HG03457 (cell line): ENCODE data around the gene TMEM200A.

Source experiments
- ATAC-seq: cut with Tn5 transposase; IDR thresholded peaks from one replicate; pipeline ENCODE4 v1.9.1; 2021; ENCODE audit warnings: moderate number of reproducible peaks; ENCODE audit not compliant: unreplicated experiment

The TMEM200A gene

GRCh38 chr6:130377371-130377770, 11.6 kb downstream of the TMEM200A start:
- no peak for ATAC-seq

GRCh38 chr6:130377915-130378314, 12.1 kb downstream of the TMEM200A start:
- ATAC-seq = no peak

GRCh38 chr6:130379223-130379622, 13.4 kb downstream of the TMEM200A start:
- ATAC-seq = no peak

GRCh38 chr6:130381012-130381411, 15.2 kb downstream of the TMEM200A start:
- ATAC-seq = no peak

GRCh38 chr6:130381459-130382380, 15.9 kb downstream of the TMEM200A start:
- ATAC-seq = no peak

GRCh38 chr6:130382872-130383490, 17.2 kb downstream of the TMEM200A start:
- ATAC-seq = no peak

- no peak for ATAC-seq
Observed at GRCh38 chr6:130385064-130385695, 19.4 kb downstream of the TMEM200A start.

- ATAC-seq = no peak
Observed at GRCh38 chr6:130389142-130389541, 23.3 kb downstream of the TMEM200A start.

- ATAC-seq = no peak
Observed at GRCh38 chr6:130390890-130391289, 25.1 kb downstream of the TMEM200A start.

GRCh38 chr6:130393306-130393705, 27.5 kb downstream of the TMEM200A start:
- ATAC-seq = no peak

- ATAC-seq = no peak
Observed at GRCh38 chr6:130394246-130394645, 28.4 kb downstream of the TMEM200A start.

GRCh38 chr6:130395164-130395563, 29.3 kb downstream of the TMEM200A start:
- ATAC-seq = no peak

- ATAC-seq = no peak
Observed at GRCh38 chr6:130396722-130397121, 30.9 kb downstream of the TMEM200A start.

- ATAC-seq = no peak
Observed at GRCh38 chr6:130405549-130405948, 39.7 kb downstream of the TMEM200A start.

GRCh38 chr6:130407032-130407431, 41.2 kb downstream of the TMEM200A start:
- no peak for ATAC-seq

- no peak for ATAC-seq
Observed at GRCh38 chr6:130409418-130410100, 43.7 kb downstream of the TMEM200A start.

- no peak for ATAC-seq
Observed at GRCh38 chr6:130411481-130411880, 45.7 kb downstream of the TMEM200A start.

- ATAC-seq = no peak
Observed at GRCh38 chr6:130412556-130413290, 46.9 kb downstream of the TMEM200A start.

GRCh38 chr6:130417951-130418350, 52.1 kb downstream of the TMEM200A start:
- no peak for ATAC-seq

- no peak for ATAC-seq
Observed at GRCh38 chr6:130420911-130421310, 55.1 kb downstream of the TMEM200A start.
